NCI-H2171 (cell line): ENCODE data around the gene GALNT14.

Source experiments
- DNase-seq: peaks from one replicate; lab custom pipeline; 2025; lab: John Stamatoyannopoulos, UW

Gene GALNT14

GRCh38 chr2:31012406-31012805, 125.8 kb downstream of the GALNT14 start:
- no peak for DNase-seq

- no peak for DNase-seq
Measured at GRCh38 chr2:31011587-31011986, 126.7 kb downstream of the GALNT14 start.

- no peak for DNase-seq
Measured at GRCh38 chr2:31008561-31009114, 129.6 kb downstream of the GALNT14 start.

- DNase-seq = no peak
Measured at GRCh38 chr2:31004257-31004656, 134.0 kb downstream of the GALNT14 start.

GRCh38 chr2:31003749-31004148, 134.5 kb downstream of the GALNT14 start:
- DNase-seq = no peak

- DNase-seq = no peak
Measured at GRCh38 chr2:31002537-31003150, 135.6 kb downstream of the GALNT14 start.

- DNase-seq = no peak
Measured at GRCh38 chr2:31000970-31001369, 137.3 kb downstream of the GALNT14 start.

GRCh38 chr2:30998672-30999071, 139.6 kb downstream of the GALNT14 start:
- DNase-seq = no peak

GRCh38 chr2:30997979-30998378, 140.3 kb downstream of the GALNT14 start:
- DNase-seq = no peak

GRCh38 chr2:30994227-30995056, 143.8 kb downstream of the GALNT14 start:
- no peak for DNase-seq

GRCh38 chr2:30992781-30993180, 145.5 kb downstream of the GALNT14 start:
- DNase-seq = no peak

GRCh38 chr2:30990671-30991070, 147.6 kb downstream of the GALNT14 start:
- DNase-seq = no peak

- DNase-seq = no peak
Measured at GRCh38 chr2:30990176-30990575, 148.1 kb downstream of the GALNT14 start.

GRCh38 chr2:30989746-30990145, 148.5 kb downstream of the GALNT14 start:
- DNase-seq = no peak

- no peak for DNase-seq
Measured at GRCh38 chr2:30987566-30987965, 150.7 kb downstream of the GALNT14 start.

GRCh38 chr2:30986231-30986580, 152.0 kb downstream of the GALNT14 start:
- DNase-seq = no peak

- no peak for DNase-seq
Measured at GRCh38 chr2:30985493-30986230, 152.6 kb downstream of the GALNT14 start.

GRCh38 chr2:30984148-30984547, 154.1 kb downstream of the GALNT14 start:
- DNase-seq = no peak

GRCh38 chr2:30981510-30981909, 156.7 kb downstream of the GALNT14 start:
- no peak for DNase-seq

- no peak for DNase-seq
Measured at GRCh38 chr2:30981096-30981495, 157.1 kb downstream of the GALNT14 start.

GRCh38 chr2:30979822-30980245, 158.4 kb downstream of the GALNT14 start:
- no peak for DNase-seq

- DNase-seq = no peak
Measured at GRCh38 chr2:30978854-30979253, 159.4 kb downstream of the GALNT14 start.

GRCh38 chr2:30978044-30978443, 160.2 kb downstream of the GALNT14 start:
- DNase-seq = no peak
